OCI-LY7 (cell line): Measurements from ENCODE around the gene PTGIR.

ENCODE experiments used
- EZH2phosphoT487 ChIP-seq: fragments of 200-600 bp; sonication (generic); IDR thresholded peaks from 2 replicates; pipeline ENCODE4 v1.6.1; 2018; ENCODE audit warnings: low read depth, borderline replicate concordance, mild to moderate bottlenecking, mixed run types, antibody characterized with exemption, low read length, moderate library complexity, mixed read lengths
- TF ChIP-seq, protein P1 (sequence below): fragments of 200-600 bp; sonication (generic); conservative IDR thresholded peaks from 2 replicates; pipeline ENCODE4 v1.5.1; 2014; ENCODE audit warnings: mild to moderate bottlenecking, antibody characterized with exemption, low read length, moderate library complexity, mixed read lengths

DNA sequence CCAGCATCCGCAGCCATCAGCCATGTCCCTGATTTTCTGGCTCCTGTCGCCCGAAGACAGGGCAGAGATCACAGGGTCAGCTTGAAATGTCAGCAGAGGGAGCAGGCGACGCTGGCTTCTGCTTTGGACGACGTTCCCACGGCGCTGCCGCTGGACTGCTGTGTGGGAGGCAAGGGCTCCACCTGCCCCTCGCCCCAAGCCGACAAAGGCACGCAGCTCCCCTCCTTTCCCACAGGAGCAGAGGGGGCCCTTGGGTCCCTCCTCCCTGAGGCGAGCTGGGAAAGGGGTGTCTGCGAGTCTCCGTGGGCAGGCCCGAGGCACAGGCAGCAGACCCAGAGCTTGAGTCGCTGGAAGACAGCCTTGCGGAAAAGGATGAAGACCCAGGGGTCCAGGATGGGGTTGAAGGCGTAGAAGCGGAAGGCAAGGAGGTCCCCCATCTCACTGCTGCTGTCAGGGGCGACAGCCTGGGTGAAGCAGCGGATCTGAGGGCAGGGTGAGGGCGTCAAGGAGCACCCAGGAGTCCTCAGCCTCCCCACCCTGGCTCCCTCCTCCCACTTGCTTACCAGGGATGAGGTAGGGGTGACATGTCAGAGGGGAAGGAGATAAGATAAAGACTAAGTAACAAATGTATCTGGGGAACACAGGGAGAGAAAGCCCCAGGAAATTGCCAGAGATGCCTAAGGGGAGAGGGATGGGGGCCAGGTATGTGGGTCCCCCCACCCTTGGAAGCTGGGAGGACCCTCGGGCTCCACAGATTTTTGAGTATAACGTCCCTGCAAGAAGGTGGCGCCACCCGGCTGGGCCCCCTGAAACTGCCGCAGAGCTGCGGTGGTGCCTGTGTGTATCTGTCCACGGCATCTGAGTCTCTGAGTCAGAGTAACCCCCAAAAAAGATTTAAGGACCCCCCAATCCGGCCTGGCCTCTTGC lies 3.4 kb downstream of the PTGIR start:
- TF ChIP-seq, protein P1, sequence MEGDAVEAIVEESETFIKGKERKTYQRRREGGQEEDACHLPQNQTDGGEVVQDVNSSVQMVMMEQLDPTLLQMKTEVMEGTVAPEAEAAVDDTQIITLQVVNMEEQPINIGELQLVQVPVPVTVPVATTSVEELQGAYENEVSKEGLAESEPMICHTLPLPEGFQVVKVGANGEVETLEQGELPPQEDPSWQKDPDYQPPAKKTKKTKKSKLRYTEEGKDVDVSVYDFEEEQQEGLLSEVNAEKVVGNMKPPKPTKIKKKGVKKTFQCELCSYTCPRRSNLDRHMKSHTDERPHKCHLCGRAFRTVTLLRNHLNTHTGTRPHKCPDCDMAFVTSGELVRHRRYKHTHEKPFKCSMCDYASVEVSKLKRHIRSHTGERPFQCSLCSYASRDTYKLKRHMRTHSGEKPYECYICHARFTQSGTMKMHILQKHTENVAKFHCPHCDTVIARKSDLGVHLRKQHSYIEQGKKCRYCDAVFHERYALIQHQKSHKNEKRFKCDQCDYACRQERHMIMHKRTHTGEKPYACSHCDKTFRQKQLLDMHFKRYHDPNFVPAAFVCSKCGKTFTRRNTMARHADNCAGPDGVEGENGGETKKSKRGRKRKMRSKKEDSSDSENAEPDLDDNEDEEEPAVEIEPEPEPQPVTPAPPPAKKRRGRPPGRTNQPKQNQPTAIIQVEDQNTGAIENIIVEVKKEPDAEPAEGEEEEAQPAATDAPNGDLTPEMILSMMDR, result peak; percentile 55
- TF ChIP-seq EZH2phosphoT487, result no peak
